CD4-positive, alpha-beta T cell treated with Interleukin-4 for 1 hour (primary cell): ENCODE results near the gene EXOC4.

Experiments
- DNase-seq, 2 donors: peaks; one replicate each; pipeline ENCODE4 v3.0.0-alpha.2; 2020 to 2022

EXOC4 gene

GRCh38 chr7:133371616-133372015, 118.7 kb downstream of the EXOC4 start:
- DNase-seq, result no peak

- DNase-seq, result no peak
Observed at GRCh38 chr7:133372337-133372736, 119.5 kb downstream of the EXOC4 start.

- DNase-seq, result no peak
Observed at GRCh38 chr7:133376514-133376913, 123.6 kb downstream of the EXOC4 start.

GRCh38 chr7:133381965-133382364, 129.1 kb downstream of the EXOC4 start:
- no peak for DNase-seq

- no peak for DNase-seq
Observed at GRCh38 chr7:133382775-133383559, 130.1 kb downstream of the EXOC4 start.

GRCh38 chr7:133386205-133386604, 133.3 kb downstream of the EXOC4 start:
- DNase-seq, result no peak

- DNase-seq, result no peak
Observed at GRCh38 chr7:133389727-133390126, 136.8 kb downstream of the EXOC4 start.

GRCh38 chr7:133391206-133391605, 138.3 kb downstream of the EXOC4 start:
- DNase-seq, result no peak

- DNase-seq, result no peak
Observed at GRCh38 chr7:133394369-133394768, 141.5 kb downstream of the EXOC4 start.

- DNase-seq, result no peak
Observed at GRCh38 chr7:133395551-133395950, 142.7 kb downstream of the EXOC4 start.

- DNase-seq, result no peak
Observed at GRCh38 chr7:133398506-133398905, 145.6 kb downstream of the EXOC4 start.

GRCh38 chr7:133401225-133401624, 148.3 kb downstream of the EXOC4 start:
- no peak for DNase-seq

GRCh38 chr7:133408212-133408611, 155.3 kb downstream of the EXOC4 start:
- no peak for DNase-seq

GRCh38 chr7:133409421-133409820, 156.5 kb downstream of the EXOC4 start:
- DNase-seq, result no peak

- no peak for DNase-seq
Observed at GRCh38 chr7:133409966-133410365, 157.1 kb downstream of the EXOC4 start.

GRCh38 chr7:133411395-133411794, 158.5 kb downstream of the EXOC4 start:
- DNase-seq, result no peak

GRCh38 chr7:133412942-133413341, 160.1 kb downstream of the EXOC4 start:
- DNase-seq, result no peak

GRCh38 chr7:133419041-133419440, 166.2 kb downstream of the EXOC4 start:
- DNase-seq, result no peak

- DNase-seq, result no peak
Observed at GRCh38 chr7:133423618-133424017, 170.7 kb downstream of the EXOC4 start.

GRCh38 chr7:133428326-133428725, 175.4 kb downstream of the EXOC4 start:
- no peak for DNase-seq

GRCh38 chr7:133428876-133429275, 176.0 kb downstream of the EXOC4 start:
- no peak for DNase-seq

GRCh38 chr7:133429371-133429770, 176.5 kb downstream of the EXOC4 start:
- no peak for DNase-seq

- no peak for DNase-seq
Observed at GRCh38 chr7:133431134-133431724, 178.4 kb downstream of the EXOC4 start.

- DNase-seq, result no peak
Observed at GRCh38 chr7:133433165-133433812, 180.4 kb downstream of the EXOC4 start.
